ENCODE measurements around the gene KCNJ6. TPM values are rescaled to one million over a fixed set of nuclear protein-coding genes. Genes with fewer than 3 reads are reported as not detected.

KCNJ6 gene
- total and polyA plus RNA-seq, 9 of the 15 experiments (the other 6 are each of a cell fraction or from before 2014, with no cell fraction given): 0.06 to 0.21 (median 0.13) TPM; not detected in 1

GRCh38 chr21:37627561-37627960, 288.7 kb downstream of the KCNJ6 start (continued):
- TF ChIP-seq MGA (IDR thresholded peaks at IDR 0.05) (peak; percentile 55), ZBTB11 (CRISPR knock-in tag; IDR thresholded peaks at IDR 0.05) (no peak)

All from K562 (cell line).